RCC 7860 (cell line): ENCODE measurements around the gene SMG9.

ENCODE experiments used
- DNase-seq: peaks from one replicate; pipeline ENCODE4 v3.0.0-alpha.2; 2015; ENCODE audit warnings: low spot score
- FAIRE-seq: peaks from 2 replicates; lab custom pipeline; 2012; peaks lifted over from hg19 to GRCh38; lab: Jason Lieb, UNC

The SMG9 gene

DNA sequence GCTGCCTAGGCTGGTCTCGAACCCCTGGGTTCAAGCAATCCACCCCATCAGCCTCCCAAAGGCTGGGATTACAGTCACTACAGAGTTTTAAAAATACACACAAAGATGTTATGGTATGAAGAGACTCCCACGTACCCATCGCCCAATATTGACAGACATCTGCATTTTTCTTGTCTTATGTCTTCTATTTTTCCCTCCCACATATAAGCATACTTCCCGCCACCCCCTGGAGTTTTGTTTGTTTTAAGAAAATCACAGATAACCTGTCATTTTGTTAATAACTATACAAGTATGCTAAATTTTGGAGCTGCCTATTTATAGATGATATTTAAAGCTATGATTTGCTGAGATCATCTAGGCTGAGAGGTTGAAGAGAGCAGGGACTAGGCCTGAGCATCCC lies 6.2 kb upstream of the SMG9 start:
- no peak for DNase-seq
- FAIRE-seq, result no peak

DNA sequence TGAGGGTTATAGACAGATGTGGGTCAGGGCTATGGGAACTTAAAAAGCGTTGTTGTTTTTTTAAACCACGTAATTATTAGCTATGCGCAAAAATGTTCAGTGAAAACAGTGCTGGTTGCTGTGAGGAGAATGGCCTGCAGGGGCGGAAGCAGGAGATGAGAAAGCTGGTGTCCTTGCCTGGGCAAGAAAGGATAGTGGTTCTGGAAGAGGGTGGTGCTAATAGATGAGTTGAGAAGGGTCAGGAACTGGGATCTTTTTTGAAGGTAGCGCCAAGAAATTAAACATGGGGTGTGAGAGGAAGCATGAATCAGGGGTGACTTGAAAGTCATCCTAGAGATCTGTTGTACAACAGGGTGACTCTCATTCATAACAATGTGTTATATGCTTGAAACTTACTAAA lies 4.8 kb upstream of the SMG9 start:
- FAIRE-seq, result no peak

DNA sequence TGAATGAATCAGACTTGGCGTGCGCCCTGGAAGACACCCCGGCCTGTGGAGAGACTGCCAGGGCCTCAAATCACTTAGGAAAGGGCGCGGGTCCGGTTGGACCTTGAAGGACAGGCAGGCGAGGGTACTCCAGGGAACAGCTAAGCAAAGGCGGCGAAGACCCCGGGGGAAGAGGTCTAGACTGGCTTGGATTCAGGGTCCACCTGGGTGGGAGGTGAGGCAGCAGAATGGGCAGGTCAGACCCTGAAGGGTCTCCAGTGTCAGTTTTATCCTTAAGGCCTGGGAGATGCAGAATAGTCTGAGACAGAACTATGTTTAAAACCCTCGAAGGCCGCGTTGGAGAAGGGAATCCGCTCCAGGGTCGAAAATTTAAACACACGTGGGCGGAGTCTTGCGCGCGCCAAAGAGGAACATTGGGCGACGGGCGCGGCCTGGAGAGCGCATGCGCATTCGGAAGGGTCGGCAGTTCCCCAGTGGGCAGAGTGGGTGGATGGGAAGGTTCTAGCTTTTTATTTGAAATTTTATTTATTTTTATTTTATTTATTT lies 567 bp upstream of the SMG9 start:
- DNase-seq (peak; percentile 7), FAIRE-seq (no peak)

More for the DNA sequence above, 4.8 kb upstream of the SMG9 start:
- DNase-seq, result no peak

DNA sequence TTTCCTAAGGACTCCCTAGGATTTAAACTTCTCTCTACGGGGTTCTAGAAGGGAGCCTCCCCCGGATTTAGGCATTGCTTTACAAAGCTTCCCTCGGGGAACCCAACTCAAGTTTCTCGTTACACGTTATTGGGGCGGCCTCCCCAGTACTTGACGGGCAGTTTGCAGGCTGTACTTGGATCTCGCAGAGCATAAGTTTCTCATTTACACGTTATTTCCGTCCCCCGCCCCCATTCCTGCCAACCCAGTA lies 584 bp downstream of the SMG9 start:
- FAIRE-seq (no peak), DNase-seq (no peak)

DNA sequence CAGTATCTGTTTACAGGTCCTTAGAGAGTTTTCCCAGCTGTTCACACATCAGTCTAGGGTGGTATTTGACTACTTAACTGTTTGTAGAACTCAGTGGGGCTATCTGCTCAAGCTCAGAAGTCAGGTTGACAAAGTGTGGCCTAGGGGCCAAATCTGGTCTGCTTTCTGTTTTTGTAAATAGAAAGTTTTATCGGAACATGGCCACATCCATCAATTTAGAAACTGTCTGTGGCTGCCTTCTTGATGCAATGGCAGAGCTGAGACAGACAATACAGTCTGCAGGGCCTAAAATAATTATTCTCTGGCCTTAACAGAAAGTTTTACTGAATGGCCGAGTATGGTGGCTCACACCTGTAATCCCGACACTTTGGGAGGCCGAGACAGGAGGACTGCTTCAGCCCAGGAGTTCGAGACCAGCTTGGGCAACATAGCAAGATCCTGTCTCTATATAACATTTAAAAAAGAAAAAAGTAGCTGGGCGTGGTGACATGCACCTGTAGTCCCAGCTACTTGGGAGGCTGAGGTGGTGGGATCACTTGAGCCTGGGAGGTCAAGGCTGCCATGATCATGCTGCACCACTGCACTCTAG lies 2.4 kb downstream of the SMG9 start:
- no peak for FAIRE-seq
- no peak for DNase-seq

GRCh38 chr19:43751466-43752220 lies 3.1 kb downstream of the SMG9 start:
- FAIRE-seq (no peak), DNase-seq (no peak)

DNA sequence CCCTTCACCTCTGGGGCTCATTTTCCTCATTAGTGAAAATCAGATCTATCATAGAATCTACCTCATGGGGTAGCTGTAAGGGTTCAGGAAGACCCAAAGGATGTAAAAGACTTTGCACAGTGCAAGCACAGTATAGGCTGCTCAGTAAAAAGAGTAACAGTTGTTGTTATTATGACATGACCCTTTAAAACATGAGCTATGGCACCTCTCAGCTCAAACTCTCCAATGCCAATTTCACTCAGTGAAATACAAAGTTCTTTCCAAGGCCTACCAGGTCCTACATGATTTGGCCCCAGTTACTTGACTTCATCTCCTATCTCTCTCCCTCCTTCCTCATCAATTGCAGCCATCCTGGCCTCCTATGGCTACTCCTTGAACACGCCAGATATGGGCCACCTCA lies 4.9 kb downstream of the SMG9 start:
- no peak for DNase-seq
- no peak for FAIRE-seq

GRCh38 chr19:43749152-43749551 lies 5.6 kb downstream of the SMG9 start:
- no peak for FAIRE-seq
- no peak for DNase-seq

- FAIRE-seq, result no peak
- DNase-seq, result no peak
Measured at GRCh38 chr19:43748685-43749084, 6.1 kb downstream of the SMG9 start.

DNA sequence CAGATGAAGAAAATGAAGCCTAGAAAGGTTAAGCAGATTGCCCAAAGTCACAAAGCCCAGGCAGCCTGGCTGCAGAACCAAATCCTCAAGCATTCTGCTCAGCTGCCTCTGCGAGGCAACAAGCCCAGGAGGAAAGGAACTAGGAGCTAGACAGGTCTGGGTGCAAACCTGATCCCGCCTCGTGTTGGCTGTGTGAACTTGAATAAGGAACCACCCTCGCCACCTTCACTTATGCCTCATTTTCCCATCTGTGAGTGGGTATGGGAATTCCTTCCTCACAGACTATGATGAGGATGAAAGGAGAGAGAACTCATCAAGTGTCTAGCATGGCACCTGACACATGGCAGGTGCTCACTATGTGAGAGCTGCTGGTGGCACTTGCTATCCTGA lies 6.6 kb downstream of the SMG9 start:
- no peak for DNase-seq
- no peak for FAIRE-seq

DNA sequence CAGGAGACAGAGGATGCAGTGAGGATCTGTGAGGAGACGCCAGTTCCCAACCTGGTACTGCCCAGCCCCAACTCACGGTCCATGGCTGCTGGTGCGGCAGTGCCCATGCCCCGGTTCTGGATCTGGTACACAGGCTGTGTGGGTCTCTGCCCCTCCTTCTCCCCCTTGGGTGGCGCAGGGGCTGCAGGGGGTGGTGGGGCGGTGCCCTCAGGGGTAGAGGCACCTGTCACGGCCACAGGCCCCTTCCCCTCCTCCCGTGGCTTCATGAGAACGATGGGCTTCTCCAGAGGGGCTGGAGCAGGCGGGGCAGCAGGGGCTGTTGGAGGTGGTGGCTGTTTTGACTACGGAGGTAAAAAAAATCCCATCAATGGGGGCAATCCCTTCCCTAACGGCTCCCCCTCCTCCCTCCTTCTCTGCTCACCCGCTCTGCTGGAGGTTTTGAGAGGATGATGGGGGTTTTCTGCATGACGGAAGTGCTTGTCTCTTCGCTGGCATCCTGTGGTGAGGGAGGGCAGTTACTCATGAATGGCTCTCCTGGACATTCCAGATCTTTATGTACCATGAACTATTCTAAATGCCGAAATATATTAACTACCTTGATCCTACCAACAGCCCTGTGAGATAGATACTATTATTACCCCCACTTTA lies 7.1 kb downstream of the SMG9 start:
- FAIRE-seq, result no peak
- peak; percentile 41 for DNase-seq

DNA sequence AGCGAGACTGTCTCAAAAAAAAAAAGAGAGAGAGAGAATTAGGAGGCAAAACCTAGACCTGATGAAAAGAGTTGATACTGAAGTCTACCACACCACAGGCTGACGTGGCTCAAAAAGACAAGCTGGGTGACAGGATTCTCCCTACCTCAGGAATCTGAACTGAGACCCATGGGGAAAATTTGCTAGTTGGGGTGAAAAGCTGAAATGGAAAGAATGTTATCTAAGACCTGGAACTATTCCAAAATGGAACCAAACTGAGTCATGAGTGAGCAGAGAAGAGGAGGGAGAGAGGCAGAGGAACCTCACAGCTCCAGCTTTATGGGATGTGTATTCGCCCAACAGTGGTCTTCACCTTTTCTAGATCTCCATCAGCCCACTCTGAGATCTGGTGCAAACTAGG lies 11.7 kb downstream of the SMG9 start:
- no peak for DNase-seq
- FAIRE-seq, result no peak

DNA sequence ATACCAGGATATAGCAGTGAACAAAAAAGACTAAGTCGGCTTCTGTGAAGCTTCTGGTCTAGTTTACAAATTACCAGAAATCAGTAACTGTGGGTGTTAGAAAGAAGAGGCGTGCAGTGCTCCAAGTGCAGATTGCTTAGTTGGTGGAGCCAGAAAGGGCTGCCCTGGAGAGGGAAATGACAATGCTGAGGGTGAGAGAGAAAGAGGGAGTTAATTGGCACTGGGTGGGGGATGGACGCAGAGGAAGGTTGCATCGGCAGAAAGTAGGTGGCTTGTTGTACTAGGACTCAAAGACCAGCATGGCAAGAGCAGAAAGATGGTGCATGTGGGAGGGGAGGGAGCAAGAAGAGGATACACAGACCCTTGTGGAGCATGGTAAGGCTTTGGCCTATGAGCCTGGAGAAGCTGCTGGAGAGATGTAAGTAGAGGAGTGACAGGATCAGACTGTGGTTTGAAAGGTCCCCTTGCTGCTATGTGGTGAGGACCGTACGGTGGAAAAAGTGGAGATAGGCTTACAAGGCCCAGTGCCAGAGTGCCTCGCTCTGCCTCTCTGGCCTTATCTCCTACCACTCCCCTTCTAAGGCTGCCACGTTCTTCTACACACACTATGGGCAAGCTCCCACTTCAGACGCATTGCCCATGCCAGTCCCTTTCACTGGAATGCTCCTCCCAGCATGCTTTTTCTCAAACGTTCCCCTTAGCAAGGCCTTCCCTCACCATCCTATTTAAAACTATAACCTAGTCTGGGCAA lies 13.5 kb downstream of the SMG9 start:
- FAIRE-seq (no peak), DNase-seq (no peak)

- FAIRE-seq, result no peak
- no peak for DNase-seq
Measured at GRCh38 chr19:43739439-43740235, 15.1 kb downstream of the SMG9 start.

DNA sequence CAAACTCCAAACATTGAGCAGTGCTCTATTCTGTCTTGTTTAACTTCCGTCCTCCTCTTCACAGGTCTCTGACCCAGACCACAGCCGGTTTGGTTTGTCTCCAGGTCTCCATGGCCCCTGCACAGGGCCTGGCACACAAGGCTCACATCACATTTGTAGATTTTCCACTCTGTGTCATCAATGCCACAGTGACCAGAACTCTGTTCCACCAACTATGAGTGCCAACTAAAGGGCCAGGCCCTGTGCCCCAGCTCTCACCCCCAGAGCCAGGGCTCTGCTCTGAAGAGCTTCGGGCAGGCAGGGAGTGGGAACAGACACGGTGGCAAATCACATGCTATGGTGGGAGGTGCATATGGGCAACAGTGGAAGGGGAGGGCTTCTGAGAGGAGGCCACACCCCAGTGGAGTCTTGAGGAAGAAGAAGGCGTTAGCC lies 16.0 kb downstream of the SMG9 start:
- no peak for DNase-seq
- no peak for FAIRE-seq

- DNase-seq (no peak), FAIRE-seq (no peak)
Measured at GRCh38 chr19:43735957-43736356, 18.8 kb downstream of the SMG9 start.

GRCh38 chr19:43735013-43735412 lies 19.7 kb downstream of the SMG9 start:
- FAIRE-seq (no peak), DNase-seq (no peak)

- FAIRE-seq, result no peak
- no peak for DNase-seq
Measured at GRCh38 chr19:43731846-43732245, 22.9 kb downstream of the SMG9 start.

GRCh38 chr19:43731346-43731745 lies 23.4 kb downstream of the SMG9 start:
- no peak for FAIRE-seq
- DNase-seq, result no peak

DNA sequence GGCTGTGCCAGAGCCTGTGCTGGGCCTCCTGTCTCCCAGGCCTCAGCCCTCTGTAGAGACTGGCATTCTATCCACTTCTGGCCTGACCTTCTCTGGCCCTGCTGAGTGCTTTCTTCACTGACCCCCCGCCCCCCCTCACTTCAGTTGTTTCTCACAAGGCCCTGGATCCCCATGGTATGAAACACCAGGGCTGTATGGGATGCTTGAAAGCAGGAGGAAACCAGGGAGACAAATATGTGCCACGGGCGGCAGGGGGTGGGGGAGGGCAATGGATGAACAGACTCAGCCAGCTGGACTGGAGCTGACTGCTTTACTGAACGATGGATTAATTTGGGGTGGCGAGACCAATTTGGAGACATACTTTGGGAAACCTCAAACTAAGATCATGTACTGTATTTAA lies 24.8 kb downstream of the SMG9 start:
- DNase-seq (no peak), FAIRE-seq (no peak)

DNA sequence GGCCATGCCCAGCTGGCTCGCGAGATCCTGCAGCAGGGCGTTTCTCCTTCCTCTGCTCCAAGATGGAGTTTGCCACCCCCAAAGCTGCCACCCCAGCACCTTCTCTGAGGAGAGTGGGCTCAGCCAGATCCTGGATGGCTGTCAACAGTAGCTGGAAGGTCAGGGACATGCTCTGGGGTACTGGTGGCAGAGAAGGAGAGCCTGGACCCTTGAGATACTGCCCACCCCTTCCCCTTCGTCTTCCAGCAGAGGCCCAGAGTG lies 27.2 kb downstream of the SMG9 start:
- DNase-seq, result no peak
- no peak for FAIRE-seq
